Lower lobe of right lung (tissue), 2 donors: ENCODE data around the gene CHCHD6. TPM values are rescaled to one million over a fixed set of nuclear protein-coding genes. Genes with fewer than 3 reads are reported as not detected.

Experiments
- ATAC-seq, 2 donors: fragments of 200-7000 bp; cut with Tn5 transposase; one replicate each; pipeline ENCODE4 v1.9.1; 2020 to 2022; ENCODE audit warnings: mild to moderate bottlenecking in 2 of 2, moderate library complexity in 2 of 2
- DNase-seq: peaks from one replicate; pipeline ENCODE4 v3.0.0-alpha.2; 2020
- H3K27ac ChIP-seq: fragments of 200-600 bp; one replicate; pipeline ENCODE4 v1.8.0; 2022
- H3K27me3 ChIP-seq: fragments of 200-600 bp; one replicate; pipeline ENCODE4 v1.8.0; 2022; ENCODE audit warnings: low read depth
- H3K36me3 ChIP-seq: fragments of 200-600 bp; one replicate; pipeline ENCODE4 v1.8.0; 2022; ENCODE audit warnings: mild to moderate bottlenecking
- H3K4me1 ChIP-seq: fragments of 200-600 bp; one replicate; pipeline ENCODE4 v1.8.0; 2022
- H3K4me3 ChIP-seq: fragments of 200-600 bp; one replicate; pipeline ENCODE4 v1.8.0; 2022; ENCODE audit warnings: mild to moderate bottlenecking
- H3K9me3 ChIP-seq: fragments of 200-600 bp; one replicate; pipeline ENCODE4 v1.8.0; 2022
- intact Hi-C: fragments of 100-400 bp; cut with DNase I; formaldehyde crosslinking; loops from one replicate; pipeline ENCODE4 v1.11.0; 2022
- total RNA-seq: library from RNA; stranded (reverse); fragmentation: NEBNext Ultra II Directional; extraction: Animal tissue kit (Norgen Biotek cat#: 25700); gene quantifications from one replicate; pipeline ENCODE4 v1.2.1, GENCODE V29; 2021
- TF ChIP-seq, protein P1 (sequence below): fragments of 200-600 bp; IDR thresholded peaks from one replicate; pipeline ENCODE4 v1.8.0; 2022; ENCODE audit warnings: antibody characterized with exemption, mild to moderate bottlenecking
- donor health status: DM: no; HTN: yes; CAD: no; lungs with severe emphysema.

The CHCHD6 gene
- total RNA-seq, 1 donor from 2014 or later = 12.2 TPM

DNA sequence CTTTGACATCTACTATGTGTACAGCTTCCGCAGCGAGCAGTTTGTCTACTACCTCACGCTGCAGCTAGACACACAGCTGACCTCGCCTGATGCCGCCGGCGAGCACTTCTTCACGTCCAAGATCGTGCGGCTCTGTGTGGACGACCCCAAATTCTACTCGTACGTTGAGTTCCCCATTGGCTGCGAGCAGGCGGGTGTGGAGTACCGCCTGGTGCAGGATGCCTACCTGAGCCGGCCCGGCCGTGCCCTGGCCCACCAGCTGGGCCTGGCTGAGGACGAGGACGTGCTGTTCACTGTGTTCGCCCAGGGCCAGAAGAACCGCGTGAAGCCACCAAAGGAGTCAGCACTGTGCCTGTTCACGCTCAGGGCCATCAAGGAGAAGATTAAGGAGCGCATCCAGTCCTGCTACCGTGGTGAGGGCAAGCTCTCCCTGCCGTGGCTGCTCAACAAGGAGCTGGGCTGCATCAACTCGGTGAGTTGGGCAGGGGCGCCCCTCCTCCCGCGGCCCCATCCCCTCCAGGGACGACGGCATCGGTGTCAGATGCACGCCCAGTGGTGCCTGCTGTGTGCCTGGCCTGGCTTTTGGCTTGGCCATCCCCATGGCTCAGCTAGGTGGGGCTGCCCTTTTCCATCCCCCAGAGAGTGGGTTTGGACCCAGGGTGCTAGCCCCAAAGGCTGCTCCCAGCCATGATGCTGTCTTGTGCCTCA, 285.4 kb downstream of the CHCHD6 start:
- no peak overlapping the region for H3K4me3 ChIP-seq
- H3K36me3 ChIP-seq = peaks cover 25% of the 10 kb centered on the region
- no peaks in the 10 kb centered on the region for H3K9me3 ChIP-seq
- DNase-seq (no peak), ATAC-seq (no peak)
- H3K27me3 ChIP-seq = no peaks in the 10 kb centered on the region
- H3K4me1 ChIP-seq = peaks cover 28% of the 10 kb centered on the region
- no peak overlapping the region for H3K27ac ChIP-seq
- intact Hi-C loops = no loop called here
- TF ChIP-seq, protein P1, sequence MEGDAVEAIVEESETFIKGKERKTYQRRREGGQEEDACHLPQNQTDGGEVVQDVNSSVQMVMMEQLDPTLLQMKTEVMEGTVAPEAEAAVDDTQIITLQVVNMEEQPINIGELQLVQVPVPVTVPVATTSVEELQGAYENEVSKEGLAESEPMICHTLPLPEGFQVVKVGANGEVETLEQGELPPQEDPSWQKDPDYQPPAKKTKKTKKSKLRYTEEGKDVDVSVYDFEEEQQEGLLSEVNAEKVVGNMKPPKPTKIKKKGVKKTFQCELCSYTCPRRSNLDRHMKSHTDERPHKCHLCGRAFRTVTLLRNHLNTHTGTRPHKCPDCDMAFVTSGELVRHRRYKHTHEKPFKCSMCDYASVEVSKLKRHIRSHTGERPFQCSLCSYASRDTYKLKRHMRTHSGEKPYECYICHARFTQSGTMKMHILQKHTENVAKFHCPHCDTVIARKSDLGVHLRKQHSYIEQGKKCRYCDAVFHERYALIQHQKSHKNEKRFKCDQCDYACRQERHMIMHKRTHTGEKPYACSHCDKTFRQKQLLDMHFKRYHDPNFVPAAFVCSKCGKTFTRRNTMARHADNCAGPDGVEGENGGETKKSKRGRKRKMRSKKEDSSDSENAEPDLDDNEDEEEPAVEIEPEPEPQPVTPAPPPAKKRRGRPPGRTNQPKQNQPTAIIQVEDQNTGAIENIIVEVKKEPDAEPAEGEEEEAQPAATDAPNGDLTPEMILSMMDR = no peak

DNA sequence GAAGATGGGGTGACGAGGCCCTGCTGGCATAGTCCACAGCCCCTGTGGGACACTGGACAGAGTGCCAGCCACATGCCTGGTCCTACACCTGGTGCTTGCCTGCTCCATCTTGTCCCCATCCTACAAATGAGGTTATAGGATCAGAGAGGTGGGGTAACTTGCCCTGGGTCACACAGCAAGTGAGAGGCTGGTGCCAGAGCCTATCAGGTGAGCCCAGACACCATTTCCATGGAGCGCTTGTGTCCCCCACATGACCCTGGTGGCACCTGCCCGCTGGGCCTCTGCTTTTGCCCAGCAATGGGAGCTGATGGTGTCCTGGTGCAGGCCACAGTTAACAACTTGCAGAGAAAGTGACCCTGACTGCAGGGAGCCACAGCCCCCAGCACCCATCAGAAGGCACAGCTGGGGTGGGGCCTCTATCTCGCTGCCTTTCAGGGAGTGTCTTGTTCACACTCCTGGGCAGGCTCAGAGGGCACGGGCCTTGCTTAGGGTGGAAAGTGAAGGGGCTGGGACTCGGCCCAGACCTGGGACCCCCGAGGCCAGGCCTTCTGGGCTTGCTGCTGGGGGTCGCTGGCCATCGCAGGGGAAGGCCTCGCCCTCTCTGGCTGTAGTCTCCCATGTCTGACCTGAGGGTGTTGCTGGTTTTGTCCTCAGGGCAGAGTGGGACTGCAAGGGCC, 286.1 kb downstream of the CHCHD6 start:
- ATAC-seq (no peak), DNase-seq (no peak)
- intact Hi-C loops = no loop called here
- Histone ChIP-seq H3K4me1 (peaks cover 32% of the 10 kb centered on the region), H3K9me3 (no peaks in the 10 kb centered on the region), H3K27me3 (no peaks in the 10 kb centered on the region), H3K36me3 (peaks cover 25% of the 10 kb centered on the region), H3K27ac (no peak overlapping the region), H3K4me3 (no peak overlapping the region)
- TF ChIP-seq, protein P1 = no peak

DNA sequence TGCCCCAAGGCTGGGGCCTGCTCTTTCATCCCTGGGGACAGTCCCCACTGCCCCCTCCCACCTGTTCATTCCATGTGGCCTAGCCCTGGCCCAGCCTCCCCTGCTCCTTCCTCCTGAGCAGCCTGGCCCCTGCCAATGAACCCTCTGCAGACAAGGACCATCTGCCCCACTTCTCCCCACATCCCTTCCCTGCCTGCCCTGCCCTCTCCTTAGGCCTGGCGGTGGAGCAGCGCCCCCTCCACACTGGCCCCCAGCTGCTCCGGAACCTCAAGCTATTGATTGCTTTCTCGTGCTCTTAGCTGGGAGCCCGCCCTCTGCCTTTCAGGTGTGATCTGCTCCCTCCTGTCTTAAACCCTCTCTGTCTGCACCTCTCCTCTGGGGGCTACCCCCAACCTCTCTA, 286.9 kb downstream of the CHCHD6 start:
- H3K36me3 ChIP-seq = peaks cover 25% of the 10 kb centered on the region
- H3K4me3 ChIP-seq = no peak overlapping the region
- DNase-seq (no peak), ATAC-seq (no peak)
- H3K4me1 ChIP-seq = peaks cover 31% of the 10 kb centered on the region
- no peaks in the 10 kb centered on the region for H3K27me3 ChIP-seq
- TF ChIP-seq, protein P1 = no peak
- intact Hi-C loops = no loop called here
- H3K9me3 ChIP-seq = no peaks in the 10 kb centered on the region
- no peak overlapping the region for H3K27ac ChIP-seq

DNA sequence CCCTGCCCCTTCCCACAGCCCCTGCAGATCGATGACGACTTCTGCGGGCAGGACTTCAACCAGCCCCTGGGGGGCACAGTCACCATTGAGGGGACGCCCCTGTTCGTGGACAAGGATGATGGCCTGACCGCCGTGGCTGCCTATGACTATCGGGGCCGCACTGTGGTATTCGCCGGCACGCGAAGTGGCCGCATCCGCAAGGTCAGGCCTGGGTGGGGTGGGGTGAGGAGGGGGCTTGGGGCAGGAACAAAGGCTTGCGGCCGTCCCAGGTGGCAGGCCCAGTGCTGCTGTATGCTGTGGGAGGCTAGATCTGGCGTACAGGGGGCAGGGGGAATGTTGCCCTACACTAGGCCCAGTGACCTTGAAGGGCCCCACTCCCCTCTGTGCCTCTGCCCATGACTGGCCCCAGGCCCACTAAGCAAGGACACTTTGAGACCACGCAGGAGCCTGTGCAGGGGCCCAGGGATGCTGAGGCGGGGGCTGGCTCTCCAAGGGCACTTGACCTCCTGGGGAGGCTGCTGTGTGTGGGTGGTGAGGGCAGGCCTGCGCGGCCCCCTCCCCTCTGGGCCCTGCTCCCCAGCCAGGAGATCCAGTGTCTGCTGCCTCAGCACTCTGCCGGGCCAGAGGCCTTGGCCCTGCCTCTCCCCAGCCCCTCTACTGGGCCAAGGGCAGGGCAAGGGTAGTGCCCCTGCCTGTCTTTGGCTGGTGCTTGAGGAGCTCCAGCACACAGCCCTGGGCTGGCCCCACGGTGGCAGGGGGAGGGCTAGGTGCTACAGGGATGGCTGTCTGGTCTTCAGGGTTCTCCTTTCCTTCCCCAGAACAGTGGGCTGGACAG, 287.5 kb downstream of the CHCHD6 start:
- intact Hi-C loops = no loop called here
- Histone ChIP-seq H3K4me3 (no peak overlapping the region), H3K27me3 (no peaks in the 10 kb centered on the region), H3K4me1 (peaks cover 27% of the 10 kb centered on the region), H3K36me3 (peaks cover 25% of the 10 kb centered on the region), H3K27ac (no peak overlapping the region), H3K9me3 (no peaks in the 10 kb centered on the region)
- DNase-seq (no peak), ATAC-seq (no peak)
- TF ChIP-seq, protein P1 = no peak

DNA sequence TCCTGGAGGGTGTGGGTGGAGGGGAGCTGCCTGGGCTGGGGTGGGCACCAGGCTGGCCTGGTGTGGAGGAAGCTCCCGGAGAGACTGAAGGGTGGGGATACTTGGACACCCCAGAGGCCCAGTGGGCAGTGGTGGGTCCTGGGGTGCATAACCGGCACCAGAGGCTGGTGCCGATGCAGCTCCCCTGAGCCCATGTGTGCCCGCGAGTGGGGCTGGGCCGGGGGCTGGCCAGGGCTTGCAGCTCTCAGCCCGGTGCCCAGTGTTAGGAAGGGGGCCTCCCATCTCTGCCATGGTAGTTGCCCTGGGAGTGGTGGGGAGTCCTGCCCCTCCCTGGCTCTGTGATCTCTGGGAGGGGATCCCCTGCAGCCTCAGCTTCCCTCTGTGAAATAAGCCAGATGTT, 288.2 kb downstream of the CHCHD6 start:
- TF ChIP-seq, protein P1 = no peak
- H3K4me1 ChIP-seq = peaks cover 27% of the 10 kb centered on the region
- ATAC-seq = no peak
- peaks cover 25% of the 10 kb centered on the region for H3K36me3 ChIP-seq
- intact Hi-C loops = no loop called here
- no peak for DNase-seq
- H3K27me3 ChIP-seq = no peaks in the 10 kb centered on the region
- H3K4me3 ChIP-seq = no peak overlapping the region
- no peaks in the 10 kb centered on the region for H3K9me3 ChIP-seq
- no peak overlapping the region for H3K27ac ChIP-seq
